HEK293 (cell line): ENCODE data around the gene RRN3.

Experiments
- CTCF ChIA-PET: fragments of 350-600 bp; formaldehyde crosslinking; extraction: SDS; loops from one replicate; lab custom pipeline; 2021; ENCODE audit warnings: antibody characterized with exemption; lab: Yijun Ruan, JAX
- POLR2A ChIA-PET: fragments of 300-600 bp; formaldehyde crosslinking; extraction: SDS; loops from one replicate; lab custom pipeline; 2020; ENCODE audit warnings: antibody characterized with exemption, inconsistent platforms; lab: Yijun Ruan, JAX
- H3K27ac ChIP-seq: fragments of 200-500 bp; sonication (Bioruptor generic); 2 replicates; pipeline ENCODE4 v1.5.1; 2014; ENCODE audit warnings: low read depth, low read length, control low read depth, inconsistent platforms; ENCODE audit errors: extremely low read depth
- H3K36me3 ChIP-seq, 2 experiments: fragments of 200-500 bp in 1 of 2; sonication (Bioruptor generic) in 1 of 2; 1 replicate in 1 of 2; 2 replicates in 1 of 2; pipeline ENCODE4 v1.5.1; 2014 to 2017; ENCODE audit warnings: inconsistent platforms in 2 of 2, low read length in 2 of 2; ENCODE audit not compliant: control insufficient read depth in 2 of 2, insufficient read depth in 1 of 2
- H3K4me1 ChIP-seq: fragments of 200-500 bp; sonication (Bioruptor generic); 2 replicates; pipeline ENCODE4 v1.5.1; 2014; ENCODE audit warnings: mild to moderate bottlenecking, low read length, inconsistent platforms; ENCODE audit not compliant: control insufficient read depth, insufficient read depth
- H3K4me3 ChIP-seq: 2 replicates; pipeline ENCODE4 v1.5.1; 2011; ENCODE audit warnings: low read depth, mild to moderate bottlenecking, control low read depth, low read length, moderate library complexity
- H3K9me3 ChIP-seq: fragments of 200-500 bp; sonication (Bioruptor generic); 2 replicates; pipeline ENCODE4 v1.5.1; 2014; ENCODE audit warnings: low read depth, low read length, inconsistent platforms; ENCODE audit not compliant: control insufficient read depth, insufficient read depth
- HOXA7 ChIP-seq: sonication (generic); formaldehyde crosslinking; IDR thresholded peaks from 2 replicates; pipeline ENCODE4 v1.8.1; 2022; ENCODE audit warnings: missing genetic modification reagents, borderline replicate concordance
- KLF7 ChIP-seq: fragments of 450-650 bp; formaldehyde crosslinking; IDR thresholded peaks from 2 replicates; pipeline ENCODE4 v1.5.1; 2016; ENCODE audit warnings: missing biosample characterization, missing genetic modification characterization, borderline replicate concordance
- SALL2 ChIP-seq: fragments of 450-650 bp; formaldehyde crosslinking; IDR thresholded peaks from 2 replicates; pipeline ENCODE4 v1.5.0; 2017; ENCODE audit warnings: missing biosample characterization, mild to moderate bottlenecking, missing genetic modification characterization, borderline replicate concordance
- SP2 ChIP-seq: fragments of 450-650 bp; formaldehyde crosslinking; IDR thresholded peaks from 2 replicates; pipeline ENCODE4 v1.5.1; 2016; ENCODE audit warnings: missing biosample characterization, missing genetic modification characterization
- YY2 ChIP-seq: fragments of 450-650 bp; formaldehyde crosslinking; IDR thresholded peaks from 2 replicates; pipeline ENCODE4 v1.5.1; 2016; ENCODE audit warnings: missing biosample characterization, missing genetic modification characterization
- ZBTB11 ChIP-seq: fragments of 450-650 bp; formaldehyde crosslinking; conservative IDR thresholded peaks from 2 replicates; pipeline ENCODE4 v1.5.1; 2016; ENCODE audit warnings: low read depth, missing biosample characterization, missing genetic modification characterization
- ZBTB20 ChIP-seq: fragments of 450-650 bp; formaldehyde crosslinking; IDR thresholded peaks from 2 replicates; pipeline ENCODE4 v1.5.1; 2016; ENCODE audit warnings: missing biosample characterization, missing genetic modification characterization
- ZFHX2 ChIP-seq: fragments of 450-650 bp; formaldehyde crosslinking; conservative IDR thresholded peaks from 2 replicates; pipeline ENCODE4 v1.5.1; 2016; ENCODE audit warnings: missing biosample characterization, missing genetic modification characterization
- ZFP37 ChIP-seq: fragments of 450-650 bp; formaldehyde crosslinking; IDR thresholded peaks from 2 replicates; pipeline ENCODE4 v1.5.1; 2016; ENCODE audit warnings: missing biosample characterization, missing genetic modification characterization
- ZFP69B ChIP-seq: fragments of 450-650 bp; formaldehyde crosslinking; IDR thresholded peaks from 2 replicates; pipeline ENCODE4 v1.5.1; 2016; ENCODE audit warnings: missing biosample characterization, missing genetic modification characterization
- ZNF112 ChIP-seq: fragments of 450-650 bp; formaldehyde crosslinking; IDR thresholded peaks from 2 replicates; pipeline ENCODE4 v1.5.0; 2017; ENCODE audit warnings: missing biosample characterization, missing genetic modification characterization
- ZNF132 ChIP-seq: fragments of 450-650 bp; formaldehyde crosslinking; IDR thresholded peaks from 2 replicates; pipeline ENCODE4 v1.5.1; 2017; ENCODE audit warnings: missing biosample characterization, missing genetic modification characterization, borderline replicate concordance
- ZNF140 ChIP-seq: fragments of 450-650 bp; formaldehyde crosslinking; IDR thresholded peaks from 2 replicates; pipeline ENCODE4 v1.5.1; 2016; ENCODE audit warnings: missing biosample characterization, missing genetic modification characterization
- ZNF157 ChIP-seq: fragments of 450-650 bp; formaldehyde crosslinking; IDR thresholded peaks from 2 replicates; pipeline ENCODE4 v1.5.1; 2016; ENCODE audit warnings: missing biosample characterization, missing genetic modification characterization
- ZNF169 ChIP-seq: fragments of 450-650 bp; formaldehyde crosslinking; IDR thresholded peaks from 2 replicates; pipeline ENCODE4 v1.5.1; 2016; ENCODE audit warnings: missing biosample characterization, missing genetic modification characterization
- ZNF391 ChIP-seq: fragments of 450-650 bp; formaldehyde crosslinking; IDR thresholded peaks from 2 replicates; pipeline ENCODE4 v1.5.1; 2016; ENCODE audit warnings: low read depth, missing biosample characterization, missing genetic modification characterization, borderline replicate concordance
- ZNF548 ChIP-seq: fragments of 450-650 bp; formaldehyde crosslinking; IDR thresholded peaks from 2 replicates; pipeline ENCODE4 v1.5.1; 2016; ENCODE audit warnings: missing biosample characterization, missing genetic modification characterization
- ZNF600 ChIP-seq: fragments of 450-650 bp; formaldehyde crosslinking; IDR thresholded peaks from 2 replicates; pipeline ENCODE4 v1.5.1; 2016; ENCODE audit warnings: missing biosample characterization, missing genetic modification characterization
- ZNF624 ChIP-seq: fragments of 450-650 bp; formaldehyde crosslinking; IDR thresholded peaks from 2 replicates; pipeline ENCODE4 v1.5.1; 2017; ENCODE audit warnings: missing biosample characterization, missing genetic modification characterization
- ZNF629 ChIP-seq: fragments of 450-650 bp; formaldehyde crosslinking; IDR thresholded peaks from 2 replicates; pipeline ENCODE4 v1.5.1; 2017; ENCODE audit warnings: missing biosample characterization, missing genetic modification characterization
- ZNF707 ChIP-seq: fragments of 450-650 bp; formaldehyde crosslinking; IDR thresholded peaks from 2 replicates; pipeline ENCODE4 v1.5.1; 2016; ENCODE audit warnings: missing biosample characterization, missing genetic modification characterization
- ZNF776 ChIP-seq: fragments of 450-650 bp; formaldehyde crosslinking; IDR thresholded peaks from 2 replicates; pipeline ENCODE4 v1.5.0; 2017; ENCODE audit warnings: missing biosample characterization, missing genetic modification characterization, borderline replicate concordance
- ZSCAN30 ChIP-seq: fragments of 450-650 bp; IDR thresholded peaks from 2 replicates; pipeline ENCODE4 v1.5.1; 2018; ENCODE audit warnings: missing biosample characterization, mild to moderate bottlenecking, missing genetic modification characterization, moderate library complexity
- TF ChIP-seq, protein P1 (sequence below): sonication (generic); formaldehyde crosslinking; IDR thresholded peaks from 2 replicates; pipeline ENCODE4 v1.8.1; 2022; ENCODE audit warnings: mild to moderate bottlenecking, moderate library complexity, missing genetic modification reagents
- TF ChIP-seq, protein P2 (sequence below): fragments of 450-650 bp; formaldehyde crosslinking; IDR thresholded peaks from 2 replicates; pipeline ENCODE4 v1.5.1; 2016; ENCODE audit warnings: missing biosample characterization, missing genetic modification characterization, borderline replicate concordance

The RRN3 gene

DNA sequence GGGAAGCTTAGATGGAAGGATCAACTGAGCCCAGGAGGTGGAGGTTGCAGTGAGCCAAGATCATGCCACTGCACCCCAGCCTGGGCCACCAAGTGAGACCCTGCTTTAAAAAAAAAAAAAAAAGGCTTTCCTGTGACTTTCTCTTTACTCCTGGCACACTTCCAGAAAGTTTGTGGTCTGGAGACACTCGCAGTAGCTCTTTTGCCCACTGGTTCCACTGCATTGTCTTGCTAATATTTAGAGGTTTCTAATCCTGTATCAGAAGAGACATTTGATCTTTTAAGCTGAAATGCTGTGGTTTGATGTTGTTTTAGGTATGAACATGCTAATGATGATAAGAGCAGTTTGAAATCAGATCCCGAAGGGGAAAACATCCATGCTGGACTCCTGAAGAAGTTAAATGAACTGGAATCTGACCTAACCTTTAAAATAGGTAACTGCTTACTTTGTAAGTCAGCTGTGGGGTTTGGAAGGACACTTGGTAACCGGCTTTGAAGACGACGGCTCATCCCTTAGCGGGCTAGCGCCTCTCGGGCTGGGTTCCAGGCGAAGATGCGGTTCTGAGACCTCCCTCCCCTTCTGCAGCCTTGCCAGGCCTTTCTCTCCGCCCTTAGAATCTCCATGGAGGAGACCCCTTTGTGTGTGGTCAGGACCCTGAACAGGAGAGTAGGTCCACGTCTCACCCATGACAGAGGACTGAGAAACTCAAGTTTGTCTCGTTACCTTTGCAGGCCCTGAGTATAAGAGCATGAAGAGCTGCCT lies 61.3 kb downstream of the RRN3 start:
- H3K4me3 ChIP-seq: no peak overlapping the region
- TF ChIP-seq ZNF157 (tag by site-specific recombination) (no peak), ZFP69B (tag by site-specific recombination) (no peak), YY2 (tag by site-specific recombination) (no peak), SALL2 (tag by site-specific recombination) (no peak), ZBTB11 (tag by site-specific recombination) (no peak), KLF7 (no peak), ZNF112 (tag by site-specific recombination) (no peak), ZNF391 (tag by site-specific recombination) (no peak), SP2 (tag by site-specific recombination) (no peak), ZNF169 (no peak), ZNF548 (tag by site-specific recombination) (no peak), ZBTB20 (no peak), ZNF132 (no peak), ZNF776 (tag by site-specific recombination) (no peak), ZNF600 (tag by site-specific recombination) (no peak)
- TF ChIP-seq, all 188 proteins: peak for 0
- ChIA-PET CTCF (interaction anchor here (0.6 kb wide), 1 partner anchor 17 kb away, joined by 3 read pairs; no protein-coding TSS in a partner anchor), POLR2A (interaction anchor here (0.7 kb wide), 1 partner anchor 522 kb away, joined by 4 read pairs; no protein-coding TSS in a partner anchor)
- H3K9me3 ChIP-seq: no peaks in the 10 kb centered on the region
- no peak overlapping the region for H3K27ac ChIP-seq
- peaks cover 9 to 88% of the 10 kb centered on the region in 2 experiments; a peak in 2 of 3 replicates for H3K36me3 ChIP-seq
- H3K4me1 ChIP-seq: no peaks in the 10 kb centered on the region

DNA sequence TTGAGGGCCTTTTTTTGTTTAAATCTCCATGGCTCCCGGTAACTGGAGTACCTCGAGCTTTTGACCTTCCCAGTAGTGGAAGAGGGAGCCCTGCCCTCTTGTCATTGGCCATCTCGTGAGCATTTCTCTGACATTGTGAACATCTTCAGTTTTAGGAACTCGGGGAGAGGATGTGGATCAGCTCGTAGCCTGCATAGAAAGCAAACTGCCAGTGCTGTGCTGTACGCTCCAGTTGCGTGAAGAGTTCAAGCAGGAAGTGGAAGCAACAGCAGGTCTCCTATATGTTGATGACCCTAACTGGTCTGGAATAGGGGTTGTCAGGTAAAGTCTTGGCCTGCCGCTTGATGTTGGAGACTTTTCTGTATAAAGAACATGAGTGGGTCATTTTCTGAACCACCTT lies 62.5 kb downstream of the RRN3 start:
- ChIA-PET CTCF (no interaction called here), POLR2A (no interaction called here)
- Histone ChIP-seq H3K36me3 (peaks cover 9 to 88% of the 10 kb centered on the region in 2 experiments; a peak in 2 of 3 replicates), H3K9me3 (no peaks in the 10 kb centered on the region), H3K27ac (no peak overlapping the region), H3K4me1 (no peaks in the 10 kb centered on the region), H3K4me3 (no peak overlapping the region)
- TF ChIP-seq HOXA7 (CRISPR knock-in tag): no peak
- TF ChIP-seq ZFP69B (tag by site-specific recombination): no peak
- no peak for TF ChIP-seq ZNF624 (tag by site-specific recombination)

DNA sequence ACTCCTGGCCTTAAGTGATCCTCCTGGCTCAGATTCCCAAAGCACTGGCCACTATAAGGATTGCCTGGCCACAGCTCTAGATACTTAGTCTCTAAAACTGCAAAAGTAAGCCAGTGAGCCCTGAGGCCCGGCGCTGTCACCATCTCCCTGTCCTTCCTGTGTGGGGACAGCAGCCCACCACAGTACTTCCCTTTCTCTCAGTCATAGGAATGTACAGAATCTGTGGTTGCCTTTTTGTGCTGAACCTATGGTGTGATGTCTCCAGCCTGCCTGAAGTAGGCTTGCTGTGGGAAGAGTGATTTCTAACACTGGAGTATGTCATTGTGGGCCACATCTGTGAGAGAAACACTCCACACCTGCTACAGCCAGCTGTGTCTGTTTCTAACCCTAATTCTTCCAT lies 62.9 kb downstream of the RRN3 start:
- peaks cover 9 to 86% of the 10 kb centered on the region in 2 experiments; a peak in 2 of 3 replicates for H3K36me3 ChIP-seq
- TF ChIP-seq ZFHX2 (tag by site-specific recombination) (no peak), ZSCAN30 (tag by site-specific recombination) (no peak), ZNF707 (tag by site-specific recombination) (no peak), ZNF629 (tag by site-specific recombination) (no peak), ZNF140 (tag by site-specific recombination) (no peak), ZFP37 (no peak)
- TF ChIP-seq, protein P1, sequence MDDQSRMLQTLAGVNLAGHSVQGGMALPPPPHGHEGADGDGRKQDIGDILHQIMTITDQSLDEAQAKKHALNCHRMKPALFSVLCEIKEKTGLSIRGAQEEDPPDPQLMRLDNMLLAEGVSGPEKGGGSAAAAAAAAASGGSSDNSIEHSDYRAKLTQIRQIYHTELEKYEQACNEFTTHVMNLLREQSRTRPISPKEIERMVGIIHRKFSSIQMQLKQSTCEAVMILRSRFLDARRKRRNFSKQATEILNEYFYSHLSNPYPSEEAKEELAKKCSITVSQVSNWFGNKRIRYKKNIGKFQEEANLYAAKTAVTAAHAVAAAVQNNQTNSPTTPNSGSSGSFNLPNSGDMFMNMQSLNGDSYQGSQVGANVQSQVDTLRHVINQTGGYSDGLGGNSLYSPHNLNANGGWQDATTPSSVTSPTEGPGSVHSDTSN (CRISPR knock-in tag): no peak
- TF ChIP-seq, protein P2, sequence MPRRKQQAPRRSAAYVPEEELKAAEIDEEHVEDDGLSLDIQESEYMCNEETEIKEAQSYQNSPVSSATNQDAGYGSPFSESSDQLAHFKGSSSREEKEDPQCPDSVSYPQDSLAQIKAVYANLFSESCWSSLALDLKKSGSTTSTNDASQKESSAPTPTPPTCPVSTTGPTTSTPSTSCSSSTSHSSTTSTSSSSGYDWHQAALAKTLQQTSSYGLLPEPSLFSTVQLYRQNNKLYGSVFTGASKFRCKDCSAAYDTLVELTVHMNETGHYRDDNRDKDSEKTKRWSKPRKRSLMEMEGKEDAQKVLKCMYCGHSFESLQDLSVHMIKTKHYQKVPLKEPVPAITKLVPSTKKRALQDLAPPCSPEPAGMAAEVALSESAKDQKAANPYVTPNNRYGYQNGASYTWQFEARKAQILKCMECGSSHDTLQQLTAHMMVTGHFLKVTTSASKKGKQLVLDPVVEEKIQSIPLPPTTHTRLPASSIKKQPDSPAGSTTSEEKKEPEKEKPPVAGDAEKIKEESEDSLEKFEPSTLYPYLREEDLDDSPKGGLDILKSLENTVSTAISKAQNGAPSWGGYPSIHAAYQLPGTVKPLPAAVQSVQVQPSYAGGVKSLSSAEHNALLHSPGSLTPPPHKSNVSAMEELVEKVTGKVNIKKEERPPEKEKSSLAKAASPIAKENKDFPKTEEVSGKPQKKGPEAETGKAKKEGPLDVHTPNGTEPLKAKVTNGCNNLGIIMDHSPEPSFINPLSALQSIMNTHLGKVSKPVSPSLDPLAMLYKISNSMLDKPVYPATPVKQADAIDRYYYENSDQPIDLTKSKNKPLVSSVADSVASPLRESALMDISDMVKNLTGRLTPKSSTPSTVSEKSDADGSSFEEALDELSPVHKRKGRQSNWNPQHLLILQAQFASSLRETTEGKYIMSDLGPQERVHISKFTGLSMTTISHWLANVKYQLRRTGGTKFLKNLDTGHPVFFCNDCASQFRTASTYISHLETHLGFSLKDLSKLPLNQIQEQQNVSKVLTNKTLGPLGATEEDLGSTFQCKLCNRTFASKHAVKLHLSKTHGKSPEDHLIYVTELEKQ (tag by site-specific recombination): no peak

More for the DNA sequence above, 62.9 kb downstream of the RRN3 start:
- Histone ChIP-seq H3K4me1 (no peaks in the 10 kb centered on the region), H3K4me3 (no peak overlapping the region), H3K9me3 (no peaks in the 10 kb centered on the region), H3K27ac (no peak overlapping the region)
- ChIA-PET POLR2A (interaction anchor here (0.6 to 0.7 kb wide), 2 partner anchors 11 to 26 kb away, joined by 4 to 7 read pairs; no protein-coding TSS in a partner anchor), CTCF (no interaction called here)
